HEK293T (cell line): ENCODE data around the gene SMAD6.

ENCODE experiments used
- FOXM1 ChIP-seq: fragments of 450-650 bp; IDR thresholded peaks from 2 replicates; pipeline ENCODE4 v1.6.1; 2017; ENCODE audit warnings: mild to moderate bottlenecking, borderline replicate concordance
- NFRKB ChIP-seq: fragments of 450-650 bp; IDR thresholded peaks from 2 replicates; pipeline ENCODE4 v1.6.1; 2016; ENCODE audit warnings: mild to moderate bottlenecking, moderate library complexity

- TF ChIP-seq FOXM1 (no peak), NFRKB (no peak)
Measured at GRCh38 chr15:66701422-66702034, 508 bp upstream of the SMAD6 start.
